ENCODE measurements around the gene RAB41. TPM values are rescaled to one million over a fixed set of nuclear protein-coding genes. Genes with fewer than 3 reads are reported as not detected.
"Not testable (repeated sequence)": the region's sequence is repeated elsewhere in the genome, so short reads cannot be mapped to it uniquely, and the experiment has no call there.

Gene RAB41
- 1 to 10 TPM in 1 of 2 donors, not detected in 1; 1.3 TPM for total RNA-seq

GRCh38 chrX:70281951-70282350 lies at the start of gene RAB41:
Gene RAB41, plus strand, starts transcription at chrX:70282172. Its CDS starts 46 bp downstream, at chrX:70282218.
- intact Hi-C loops (cut with DNase I): no loop called here
- no peak within 1 kb of the TSS for H3K4me3 ChIP-seq
- 94% methylated on average over 13 of the region's 21 CpGs for WGBS
- no peaks in the 10 kb centered on the region for H3K9me3 ChIP-seq
- no peaks in the 10 kb centered on the region for H3K27me3 ChIP-seq (replicated peaks; ENCODE audit: insufficient read depth)
- TF ChIP-seq POLR2AphosphoS5 (IDR thresholded peaks at IDR 0.05) (no peak), POLR2A (IDR thresholded peaks at IDR 0.05) (no peak)
- TF ChIP-seq, protein P1, sequence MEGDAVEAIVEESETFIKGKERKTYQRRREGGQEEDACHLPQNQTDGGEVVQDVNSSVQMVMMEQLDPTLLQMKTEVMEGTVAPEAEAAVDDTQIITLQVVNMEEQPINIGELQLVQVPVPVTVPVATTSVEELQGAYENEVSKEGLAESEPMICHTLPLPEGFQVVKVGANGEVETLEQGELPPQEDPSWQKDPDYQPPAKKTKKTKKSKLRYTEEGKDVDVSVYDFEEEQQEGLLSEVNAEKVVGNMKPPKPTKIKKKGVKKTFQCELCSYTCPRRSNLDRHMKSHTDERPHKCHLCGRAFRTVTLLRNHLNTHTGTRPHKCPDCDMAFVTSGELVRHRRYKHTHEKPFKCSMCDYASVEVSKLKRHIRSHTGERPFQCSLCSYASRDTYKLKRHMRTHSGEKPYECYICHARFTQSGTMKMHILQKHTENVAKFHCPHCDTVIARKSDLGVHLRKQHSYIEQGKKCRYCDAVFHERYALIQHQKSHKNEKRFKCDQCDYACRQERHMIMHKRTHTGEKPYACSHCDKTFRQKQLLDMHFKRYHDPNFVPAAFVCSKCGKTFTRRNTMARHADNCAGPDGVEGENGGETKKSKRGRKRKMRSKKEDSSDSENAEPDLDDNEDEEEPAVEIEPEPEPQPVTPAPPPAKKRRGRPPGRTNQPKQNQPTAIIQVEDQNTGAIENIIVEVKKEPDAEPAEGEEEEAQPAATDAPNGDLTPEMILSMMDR (IDR thresholded peaks at IDR 0.05): no peak
- H3K27ac ChIP-seq: no peak within 1 kb of the TSS
- H3K36me3 ChIP-seq: no peaks in the 10 kb centered on the region
- no peak for DNase-seq (ENCODE audit: low spot score)
- no peaks in the 10 kb centered on the region for H3K4me1 ChIP-seq (replicated peaks)

DNA sequence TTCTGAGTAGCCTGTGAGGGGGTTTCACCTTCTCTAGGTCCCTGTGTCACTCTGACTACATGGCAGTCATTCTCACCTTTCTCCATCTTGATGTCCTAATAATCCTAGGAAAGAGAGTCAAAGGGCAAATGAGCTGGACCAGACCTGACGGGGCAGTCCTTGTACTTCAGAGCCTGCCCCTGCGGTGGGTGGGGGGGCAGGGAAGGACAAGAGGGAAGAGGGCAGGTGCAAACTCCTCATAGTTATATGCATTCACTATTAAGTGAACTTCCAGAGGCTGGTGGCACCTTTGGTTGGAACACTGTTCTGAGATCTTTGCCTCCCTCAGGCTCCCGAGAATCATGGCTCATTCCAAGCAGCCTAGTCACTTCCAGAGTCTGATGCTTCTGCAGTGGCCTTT lies 47.6 kb upstream of the RAB41 start, which contains the start of gene AWAT1:
TSS of gene AWAT1 (plus strand) at position 301 of the 400 bp plus-strand sequence. CDS start at position 342, 41 bp downstream.
- H3K36me3 ChIP-seq: no peaks in the 10 kb centered on the region
- H3K9me3 ChIP-seq: no peaks in the 10 kb centered on the region
- no peak within 1 kb of the TSS for H3K27ac ChIP-seq
- no peaks in the 10 kb centered on the region for H3K27me3 ChIP-seq (replicated peaks; ENCODE audit: insufficient read depth)
- TF ChIP-seq POLR2AphosphoS5 (IDR thresholded peaks at IDR 0.05) (no peak), POLR2A (IDR thresholded peaks at IDR 0.05) (no peak)
- TF ChIP-seq, protein P1 (IDR thresholded peaks at IDR 0.05): no peak
- intact Hi-C loops (cut with DNase I): no loop called here
- no peak within 1 kb of the TSS for H3K4me3 ChIP-seq
- H3K4me1 ChIP-seq (replicated peaks): no peaks in the 10 kb centered on the region
- WGBS: 75% methylated on average over 2 of the region's 3 CpGs
- DNase-seq (ENCODE audit: low spot score): no peak

DNA sequence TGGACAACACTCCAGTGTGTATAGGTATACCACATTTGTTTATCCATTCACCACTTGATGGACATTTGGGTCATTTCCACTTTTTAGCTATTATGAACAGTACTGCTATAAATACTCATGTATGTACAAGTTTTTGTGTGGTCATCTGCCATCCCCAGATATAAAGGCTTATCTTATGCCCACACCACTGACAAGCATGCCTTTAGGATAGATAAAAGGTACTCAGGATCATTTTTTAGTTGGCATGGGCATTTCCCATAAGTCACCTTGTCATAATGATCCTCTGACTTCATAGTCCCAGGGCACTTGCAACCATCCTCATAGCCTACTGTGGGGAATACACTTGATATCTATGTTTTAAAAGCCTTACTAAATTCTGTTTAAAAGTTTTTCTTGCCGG lies 41.2 kb upstream of the RAB41 start:
- WGBS: 100% methylated on average over 1 of the region's 1 CpG
- H3K9me3 ChIP-seq: no peaks in the 10 kb centered on the region
- H3K4me1 ChIP-seq (replicated peaks): no peaks in the 10 kb centered on the region
- no peak for DNase-seq (ENCODE audit: low spot score)
- no peaks in the 10 kb centered on the region for H3K27me3 ChIP-seq (replicated peaks; ENCODE audit: insufficient read depth)
- no peak overlapping the region for H3K4me3 ChIP-seq
- H3K36me3 ChIP-seq: no peaks in the 10 kb centered on the region
- no peak overlapping the region for H3K27ac ChIP-seq
- no peak for TF ChIP-seq POLR2AphosphoS5 (IDR thresholded peaks at IDR 0.05)
- TF ChIP-seq POLR2A (IDR thresholded peaks at IDR 0.05): no peak
- TF ChIP-seq, protein P1 (IDR thresholded peaks at IDR 0.05): no peak
- intact Hi-C loops (cut with DNase I): no loop called here

DNA sequence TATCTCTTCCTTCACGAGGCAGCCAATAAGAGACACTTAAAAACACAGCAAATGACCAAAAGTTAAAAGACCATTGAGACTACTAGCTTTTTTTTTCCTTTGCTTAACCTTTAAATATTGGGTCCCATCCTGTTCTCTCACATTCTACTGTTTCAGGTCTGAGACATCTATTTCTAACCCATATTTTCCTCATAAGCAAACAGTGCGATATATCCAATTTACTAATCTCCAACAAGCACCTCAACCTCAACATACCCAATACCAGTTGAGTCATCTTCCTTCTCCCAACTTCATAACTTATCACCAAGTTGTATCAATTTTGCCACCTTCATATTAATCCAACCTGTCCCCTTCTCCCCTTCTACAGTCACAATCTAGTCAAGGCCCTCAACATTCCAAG lies 40.5 kb upstream of the RAB41 start:
- no peak for DNase-seq (ENCODE audit: low spot score)
- Histone ChIP-seq H3K36me3 (no peaks in the 10 kb centered on the region), H3K27me3 (replicated peaks; ENCODE audit: insufficient read depth) (no peaks in the 10 kb centered on the region), H3K27ac (no peak overlapping the region), H3K9me3 (no peaks in the 10 kb centered on the region), H3K4me1 (replicated peaks) (no peaks in the 10 kb centered on the region), H3K4me3 (no peak overlapping the region)
- intact Hi-C loops (cut with DNase I): no loop called here
- no peak for TF ChIP-seq POLR2AphosphoS5 (IDR thresholded peaks at IDR 0.05)
- TF ChIP-seq, protein P1 (IDR thresholded peaks at IDR 0.05): no peak
- 100% methylated on average over 2 of the region's 2 CpGs for WGBS

DNA sequence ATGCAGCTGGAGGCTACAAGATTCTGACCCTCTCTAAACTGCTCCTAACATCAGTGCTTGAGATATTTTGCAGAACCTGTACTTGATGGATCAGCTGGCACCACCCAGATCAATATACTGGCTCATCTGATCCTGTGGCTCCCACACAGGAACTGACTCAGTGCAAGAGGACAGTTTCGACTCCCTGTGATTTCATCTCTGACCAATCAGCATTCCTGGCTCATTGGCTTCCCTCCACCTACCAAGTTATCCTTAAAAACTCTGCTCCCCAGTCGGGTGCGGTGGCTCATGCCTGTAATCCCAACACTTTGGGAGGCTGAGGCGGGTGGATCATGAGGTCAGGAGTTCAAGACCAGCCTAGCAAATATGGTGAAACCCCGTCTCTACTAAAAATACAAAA lies 38.4 kb upstream of the RAB41 start:
- H3K4me3 ChIP-seq; intact Hi-C loops (cut with DNase I); H3K9me3 ChIP-seq; H3K36me3 ChIP-seq; H3K27ac ChIP-seq; H3K4me1 ChIP-seq (replicated peaks); H3K27me3 ChIP-seq (replicated peaks; ENCODE audit: insufficient read depth); DNase-seq (ENCODE audit: low spot score): not testable (repeated sequence)
- 88% methylated on average over 4 of the region's 5 CpGs for WGBS

Measured in prostate gland (tissue), 2 donors.